A673 (cell line): Measurements from ENCODE around the gene SHC4. TPM values are rescaled to one million over a fixed set of nuclear protein-coding genes. Genes with fewer than 3 reads are reported as not detected.

Experiments used
- BruUV-seq: library from RNA; stranded (reverse); fragments of 400-500 nt; replicated peaks from 2 replicates; lab custom pipeline; 2021; lab: Mats Ljungman, UMichigan
- CTCF ChIA-PET: fragments of 300-600 bp; sonication (Branson Sonifier 250); formaldehyde crosslinking; loops from one replicate; lab custom pipeline; 2022; ENCODE audit warnings: antibody characterized with exemption; lab: Charles Lee
- POLR2A ChIA-PET: fragments of 300-600 bp; sonication (Branson Sonifier 250); formaldehyde crosslinking; loops from one replicate; lab custom pipeline; 2022; ENCODE audit warnings: antibody characterized with exemption; ENCODE audit not compliant: low non-redundant PET; lab: Charles Lee
- DNase-seq: peaks from one replicate; pipeline ENCODE4 v3.0.0-alpha.2; 2015; ENCODE audit warnings: low spot score
- H3K27ac ChIP-seq: fragments of 200-600 bp; sonication (generic); 2 replicates; pipeline ENCODE4 v1.5.1; 2016; ENCODE audit warnings: mixed run types, low read depth, mild to moderate bottlenecking, mixed read lengths, antibody characterized with exemption, low read length; ENCODE audit not compliant: poor library complexity, severe bottlenecking
- H3K27me3 ChIP-seq: fragments of 200-600 bp; sonication (generic); replicated peaks from 2 replicates; pipeline ENCODE4 v1.6.1; 2017; ENCODE audit warnings: mixed run types, low read depth, mild to moderate bottlenecking, mixed read lengths, antibody characterized with exemption, low read length; ENCODE audit not compliant: insufficient read depth, poor library complexity
- H3K36me3 ChIP-seq: fragments of 200-600 bp; sonication (generic); 2 replicates; pipeline ENCODE4 v1.6.1; 2016; ENCODE audit warnings: mixed run types, mild to moderate bottlenecking, mixed read lengths, antibody characterized with exemption, low read length; ENCODE audit not compliant: insufficient read depth, poor library complexity, severe bottlenecking
- H3K4me1 ChIP-seq: fragments of 200-600 bp; sonication (generic); 2 replicates; pipeline ENCODE4 v1.6.1; 2017; ENCODE audit warnings: mixed run types, mild to moderate bottlenecking, mixed read lengths, antibody characterized with exemption, low read length; ENCODE audit not compliant: insufficient read depth, poor library complexity, severe bottlenecking
- H3K4me3 ChIP-seq: fragments of 200-600 bp; sonication (generic); 2 replicates; pipeline ENCODE4 v1.5.1; 2016; ENCODE audit warnings: low read depth, mixed run types, mild to moderate bottlenecking, mixed read lengths, low read length; ENCODE audit not compliant: poor library complexity, severe bottlenecking
- H3K9me3 ChIP-seq: fragments of 200-600 bp; sonication (generic); 2 replicates; pipeline ENCODE4 v1.6.1; 2016; ENCODE audit warnings: mixed run types, low read depth, mild to moderate bottlenecking, mixed read lengths, antibody characterized with exemption, low read length; ENCODE audit not compliant: poor library complexity, severe bottlenecking
- EZH2 ChIP-seq: fragments of 200-600 bp; sonication (generic); IDR thresholded peaks from 2 replicates; pipeline ENCODE4 v1.6.1; 2017; ENCODE audit warnings: borderline replicate concordance, low read depth, mild to moderate bottlenecking, mixed read lengths, antibody characterized with exemption, low read length; ENCODE audit not compliant: poor library complexity, severe bottlenecking
- intact Hi-C: fragments of 100-400 bp; cut with micrococcal nuclease; formaldehyde crosslinking; loops from one replicate; pipeline ENCODE4 v1.10.0; 2022; ENCODE audit not compliant: unreplicated experiment
- total RNA-seq: library from RNA; stranded (reverse); gene quantifications from 2 replicates; pipeline ENCODE4 v1.2.3, GENCODE V29; 2021
- TF ChIP-seq, protein P1 (sequence below): fragments of 300-800, 200-600 bp; sonication (generic); conservative IDR thresholded peaks from 2 replicates; pipeline ENCODE4 v1.5.1; 2017; ENCODE audit warnings: low read depth, mild to moderate bottlenecking, antibody characterized with exemption, low read length, moderate library complexity, mixed read lengths

SHC4 gene
- total RNA-seq, 1 experiment from 2014 or later: 0.73 TPM

- CTCF ChIA-PET: no interaction called here
- DNase-seq: no peak
- intact Hi-C loops: no loop called here
- BruUV-seq: no TSS peak
- Histone ChIP-seq H3K4me1 (no peaks in the 10 kb centered on the region), H3K27ac (no peak overlapping the region), H3K27me3 (no peaks in the 10 kb centered on the region), H3K36me3 (no peaks in the 10 kb centered on the region), H3K9me3 (no peaks in the 10 kb centered on the region), H3K4me3 (no peak overlapping the region)
- POLR2A ChIA-PET: interaction anchor here (0.6 kb wide), 1 partner anchor 30 kb away, joined by 6 read pairs; no protein-coding TSS in a partner anchor
- no peak for TF ChIP-seq EZH2
- TF ChIP-seq, protein P1, sequence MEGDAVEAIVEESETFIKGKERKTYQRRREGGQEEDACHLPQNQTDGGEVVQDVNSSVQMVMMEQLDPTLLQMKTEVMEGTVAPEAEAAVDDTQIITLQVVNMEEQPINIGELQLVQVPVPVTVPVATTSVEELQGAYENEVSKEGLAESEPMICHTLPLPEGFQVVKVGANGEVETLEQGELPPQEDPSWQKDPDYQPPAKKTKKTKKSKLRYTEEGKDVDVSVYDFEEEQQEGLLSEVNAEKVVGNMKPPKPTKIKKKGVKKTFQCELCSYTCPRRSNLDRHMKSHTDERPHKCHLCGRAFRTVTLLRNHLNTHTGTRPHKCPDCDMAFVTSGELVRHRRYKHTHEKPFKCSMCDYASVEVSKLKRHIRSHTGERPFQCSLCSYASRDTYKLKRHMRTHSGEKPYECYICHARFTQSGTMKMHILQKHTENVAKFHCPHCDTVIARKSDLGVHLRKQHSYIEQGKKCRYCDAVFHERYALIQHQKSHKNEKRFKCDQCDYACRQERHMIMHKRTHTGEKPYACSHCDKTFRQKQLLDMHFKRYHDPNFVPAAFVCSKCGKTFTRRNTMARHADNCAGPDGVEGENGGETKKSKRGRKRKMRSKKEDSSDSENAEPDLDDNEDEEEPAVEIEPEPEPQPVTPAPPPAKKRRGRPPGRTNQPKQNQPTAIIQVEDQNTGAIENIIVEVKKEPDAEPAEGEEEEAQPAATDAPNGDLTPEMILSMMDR: no peak
These were observed 7.8 kb downstream of the SHC4 start for GRCh38 chr15:48955967-48956366.

- DNase-seq: no peak
- intact Hi-C loops: no loop called here
- no peak overlapping the region for H3K4me3 ChIP-seq
- no peaks in the 10 kb centered on the region for H3K27me3 ChIP-seq
- H3K27ac ChIP-seq: no peak overlapping the region
- CTCF ChIA-PET: no interaction called here
- H3K36me3 ChIP-seq: no peaks in the 10 kb centered on the region
- H3K4me1 ChIP-seq: no peaks in the 10 kb centered on the region
- BruUV-seq: no TSS peak
- TF ChIP-seq, protein P1: no peak
- no peak for TF ChIP-seq EZH2
- POLR2A ChIA-PET: no interaction called here
- no peaks in the 10 kb centered on the region for H3K9me3 ChIP-seq
These were observed 8.3 kb downstream of the SHC4 start for GRCh38 chr15:48955370-48955769.

GRCh38 chr15:48954538-48954937 lies 9.2 kb downstream of the SHC4 start:
- no TSS peak for BruUV-seq
- DNase-seq: no peak
- no peak overlapping the region for H3K4me3 ChIP-seq
- intact Hi-C loops: no loop called here
- no peak overlapping the region for H3K27ac ChIP-seq
- no peak for TF ChIP-seq EZH2
- ChIA-PET POLR2A (no interaction called here), CTCF (no interaction called here)
- H3K27me3 ChIP-seq: no peaks in the 10 kb centered on the region
- H3K9me3 ChIP-seq: no peaks in the 10 kb centered on the region
- H3K4me1 ChIP-seq: no peaks in the 10 kb centered on the region
- no peaks in the 10 kb centered on the region for H3K36me3 ChIP-seq

GRCh38 chr15:48946840-48947187 lies 16.9 kb downstream of the SHC4 start:
- intact Hi-C loops: no loop called here
- Histone ChIP-seq H3K36me3 (no peaks in the 10 kb centered on the region), H3K27ac (no peak overlapping the region), H3K9me3 (no peaks in the 10 kb centered on the region), H3K4me3 (no peak overlapping the region), H3K27me3 (no peaks in the 10 kb centered on the region), H3K4me1 (no peaks in the 10 kb centered on the region)
- BruUV-seq: no TSS peak
- CTCF ChIA-PET: no interaction called here
- TF ChIP-seq, protein P1: no peak
- no peak for TF ChIP-seq EZH2
- POLR2A ChIA-PET: no interaction called here
- no peak for DNase-seq
